Eye (tissue), 1 donor: ENCODE measurements around the gene ATP5F1E.
"Not testable (repeated sequence)": the region's sequence is repeated elsewhere in the genome, so short reads cannot be mapped to it uniquely, and the experiment has no call there.

Source experiments
- DNase-seq: peaks from one replicate; pipeline ENCODE4 v3.0.0-alpha.2; 2015

ATP5F1E gene

GRCh38 chr20:58987790-58988564 is 44.2 kb downstream of the ATP5F1E start:
- DNase-seq: no peak

GRCh38 chr20:58986968-58987517 is 45.1 kb downstream of the ATP5F1E start:
- no peak for DNase-seq

- DNase-seq: no peak
Measured at GRCh38 chr20:58986286-58986967, 45.7 kb downstream of the ATP5F1E start.

- no peak for DNase-seq
Measured at GRCh38 chr20:58985656-58986055, 46.5 kb downstream of the ATP5F1E start.

GRCh38 chr20:58984691-58985090 is 47.4 kb downstream of the ATP5F1E start:
- no peak for DNase-seq

GRCh38 chr20:58983115-58983468 is 49.0 kb downstream of the ATP5F1E start:
- DNase-seq: not testable (repeated sequence)

GRCh38 chr20:58982406-58983114 is 49.6 kb downstream of the ATP5F1E start:
- no peak for DNase-seq

GRCh38 chr20:58981628-58982364 is 50.3 kb downstream of the ATP5F1E start:
- peak; percentile 72 for DNase-seq

GRCh38 chr20:58980711-58981627 is 51.2 kb downstream of the ATP5F1E start, which contains the start of gene NELFCD:
Gene NELFCD (plus strand): TSS chr20:58981256. CDS start chr20:58981310, 54 bp downstream.
- peak; percentile 96 for DNase-seq

GRCh38 chr20:58978351-58979190 is 53.6 kb downstream of the ATP5F1E start:
- DNase-seq: no peak

GRCh38 chr20:58976061-58976730 is 55.9 kb downstream of the ATP5F1E start:
- DNase-seq: no peak
